GM19351 (cell line): ENCODE data around the gene BANF1.
A peak's percentile ranks its signal among the peaks of the same experiment; 100 is the strongest.

Experiments used
- ATAC-seq: cut with Tn5 transposase; IDR thresholded peaks from one replicate; pipeline ENCODE4 v1.9.1; 2021; ENCODE audit warnings: mild to moderate bottlenecking, moderate library complexity; ENCODE audit not compliant: unreplicated experiment

BANF1 gene

DNA sequence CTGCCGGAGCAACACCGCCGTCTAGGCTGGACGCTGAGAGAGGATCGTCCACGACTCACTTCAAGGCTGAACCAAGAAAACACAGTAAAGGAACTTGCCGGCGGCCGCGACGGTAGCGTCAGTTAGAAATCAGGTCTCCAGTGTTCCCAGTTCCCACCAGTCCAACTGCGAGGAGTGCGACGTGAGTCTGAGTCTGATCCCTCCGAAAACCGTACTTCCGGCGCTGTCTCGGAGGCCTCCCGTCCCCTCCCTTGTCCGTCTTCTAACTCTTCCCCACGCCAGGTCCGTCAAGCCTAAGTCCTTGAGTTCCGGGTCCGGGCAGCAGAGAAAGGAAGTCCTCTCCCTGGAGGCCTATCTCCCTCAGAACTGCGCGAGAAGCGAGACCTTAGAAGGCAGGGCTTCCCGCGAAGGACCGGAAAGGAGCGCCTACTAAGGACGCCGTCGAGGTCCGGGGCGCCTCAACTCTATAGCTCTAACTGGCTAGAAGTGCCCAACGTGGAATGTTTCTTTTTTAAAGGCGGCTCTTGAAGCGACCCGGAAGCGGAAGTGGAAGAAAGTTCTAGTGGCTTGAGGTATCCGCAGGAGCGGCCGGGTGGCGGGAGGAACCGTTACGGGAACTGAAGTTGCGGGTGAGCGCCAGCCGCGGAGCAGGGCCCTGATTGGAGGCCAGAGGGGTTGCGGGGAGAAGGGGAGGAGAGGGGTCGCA is at the start of gene BANF1, which contains the start of gene EIF1AD:
Gene BANF1, plus strand, starts transcription at position 562 of the 706 bp plus-strand sequence. CDS start 748 bp downstream, outside the sequence.
Gene EIF1AD, minus strand, starts transcription at position 216 of the 706 bp plus-strand sequence. CDS start 1,768 bp downstream, outside the sequence.
- peak; percentile 73 for ATAC-seq

DNA sequence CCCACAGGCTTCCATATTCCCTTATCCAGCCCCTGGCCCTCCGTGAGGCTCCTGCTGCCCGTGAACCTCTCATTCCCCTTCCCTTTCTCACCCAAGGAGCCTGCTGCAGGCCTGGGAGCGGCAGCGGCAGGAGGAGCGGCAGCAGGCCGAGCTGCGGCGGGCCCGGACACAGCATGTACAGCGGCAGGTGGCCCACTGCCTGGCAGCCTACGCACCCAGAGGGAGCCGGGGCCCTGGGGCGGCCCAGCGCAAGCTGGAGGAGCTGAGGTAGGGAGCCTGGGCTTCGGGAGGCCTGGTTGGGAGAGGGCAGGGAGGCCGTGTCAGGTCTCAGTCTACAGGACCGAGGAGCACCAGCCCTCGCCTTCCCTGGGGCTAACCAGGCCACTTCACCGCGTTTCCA is 48.8 kb upstream of the BANF1 start:
- no peak for ATAC-seq

- ATAC-seq: no peak
Measured at GRCh38 chr11:65954771-65955170, 47.5 kb upstream of the BANF1 start.

- no peak for ATAC-seq
Measured at GRCh38 chr11:65958291-65958690, 44.0 kb upstream of the BANF1 start.

DNA sequence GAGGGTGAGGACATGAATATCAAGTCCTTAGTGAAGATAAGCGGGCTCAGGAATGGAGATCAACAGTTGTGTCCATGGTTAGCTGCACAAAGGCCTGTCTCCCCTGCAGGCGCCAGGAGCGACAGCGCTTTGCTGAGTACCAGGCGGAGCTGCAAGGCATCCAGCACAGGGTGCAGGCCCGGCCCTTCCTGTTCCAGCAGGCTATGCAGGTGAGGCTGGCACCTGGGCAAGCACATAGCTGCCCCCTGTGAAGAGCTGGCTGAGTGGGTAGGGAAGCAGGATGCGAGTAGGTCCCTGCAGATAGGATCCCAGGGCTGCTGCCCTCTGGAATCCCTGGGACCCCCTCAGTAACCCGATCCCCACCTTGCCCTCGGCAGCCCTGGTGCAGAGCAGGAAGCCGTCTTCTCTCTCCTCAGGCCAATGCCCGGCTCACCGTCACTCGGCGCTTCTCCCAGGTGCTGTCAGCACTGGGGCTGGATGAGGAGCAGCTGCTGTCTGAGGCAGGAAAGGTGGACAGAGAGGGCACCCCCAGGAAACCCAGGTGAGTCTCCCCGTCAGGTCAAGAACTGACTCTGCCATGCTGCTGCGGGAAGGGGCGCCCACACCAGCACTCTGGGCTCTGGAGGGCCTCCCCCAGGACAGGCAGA is 43.4 kb upstream of the BANF1 start:
- ATAC-seq: no peak

DNA sequence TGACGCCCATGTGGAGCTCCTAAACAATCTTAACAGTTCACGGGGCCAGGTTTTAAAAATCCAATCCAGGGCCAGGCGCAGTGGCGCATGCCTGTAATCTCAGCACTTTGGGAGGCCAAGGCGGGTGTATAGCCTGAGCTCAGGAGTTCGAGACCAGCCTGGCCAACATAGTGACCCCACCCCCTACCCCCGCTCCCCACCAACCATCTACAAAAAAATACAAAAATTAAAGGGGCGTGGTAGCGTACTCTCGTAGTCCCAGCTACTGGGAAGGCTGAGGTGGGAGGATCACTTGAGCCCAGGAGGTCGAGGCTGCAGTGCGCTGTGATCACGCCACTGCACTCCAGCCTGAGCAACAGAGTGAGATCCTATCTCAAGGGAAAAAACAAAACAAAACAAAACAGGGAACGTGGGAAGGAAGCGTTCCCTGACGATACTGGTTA is 41.5 kb upstream of the BANF1 start:
- ATAC-seq: no peak

- ATAC-seq: peak; percentile 87
Measured at GRCh38 chr11:65961267-65962140, 40.8 kb upstream of the BANF1 start, which contains the start of gene SART1. Gene SART1 (plus strand): TSS chr11:65961734. CDS start chr11:65961781, 47 bp downstream.

GRCh38 chr11:65962141-65962564 is 40.1 kb upstream of the BANF1 start:
- no peak for ATAC-seq

DNA sequence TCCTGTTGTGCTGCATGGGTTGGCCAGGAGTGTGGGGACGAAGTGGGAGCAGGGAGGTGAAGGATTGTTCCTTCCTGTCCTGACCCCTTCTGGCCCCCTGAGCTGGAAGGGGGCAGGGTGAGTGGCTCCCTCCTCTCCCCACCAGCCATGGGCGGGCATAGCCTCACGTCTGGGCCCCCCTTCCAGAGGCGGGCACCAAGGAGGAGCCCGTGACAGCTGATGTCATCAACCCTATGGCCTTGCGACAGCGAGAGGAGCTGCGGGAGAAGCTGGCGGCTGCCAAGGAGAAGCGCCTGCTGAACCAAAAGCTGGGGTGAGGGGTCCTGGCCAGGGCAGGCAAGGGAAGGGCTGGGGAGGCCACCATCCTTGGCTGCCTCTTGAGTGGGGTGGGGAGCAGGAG is 37.4 kb upstream of the BANF1 start:
- ATAC-seq: no peak

DNA sequence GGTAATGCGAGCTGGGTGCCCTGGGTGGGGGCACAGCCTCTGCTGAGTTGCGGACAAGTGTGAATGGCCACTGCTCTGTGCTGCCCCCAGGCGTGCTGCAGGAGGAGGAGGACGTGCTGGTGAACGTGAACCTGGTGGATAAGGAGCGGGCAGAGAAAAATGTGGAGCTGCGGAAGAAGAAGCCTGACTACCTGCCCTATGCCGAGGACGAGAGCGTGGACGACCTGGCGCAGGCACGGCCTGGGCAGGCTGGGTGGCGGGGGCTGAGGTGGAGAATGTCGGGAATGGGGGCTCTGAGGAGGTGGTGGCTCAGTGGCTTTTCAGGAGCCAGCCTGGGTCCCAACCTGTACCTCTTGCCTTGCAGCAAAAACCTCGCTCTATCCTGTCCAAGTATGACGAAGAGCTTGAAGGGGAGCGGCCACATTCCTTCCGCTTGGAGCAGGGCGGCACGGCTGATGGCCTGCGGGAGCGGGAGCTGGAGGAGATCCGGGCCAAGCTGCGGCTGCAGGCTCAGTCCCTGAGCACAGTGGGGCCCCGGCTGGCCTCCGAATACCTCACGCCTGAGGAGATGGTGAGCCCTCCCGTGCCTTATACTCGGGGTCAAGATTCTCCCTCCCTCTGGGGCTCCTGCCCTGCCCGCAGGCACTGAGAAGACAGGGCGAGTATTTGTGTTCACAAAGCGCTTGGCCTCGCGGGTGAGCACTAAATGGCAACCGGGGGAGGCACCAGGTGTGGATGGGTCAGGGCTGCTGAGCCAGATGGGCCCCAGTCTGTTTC is 36.1 kb upstream of the BANF1 start:
- no peak for ATAC-seq

GRCh38 chr11:65967329-65967934 is 34.9 kb upstream of the BANF1 start:
- no peak for ATAC-seq

GRCh38 chr11:65968600-65969482 is 33.5 kb upstream of the BANF1 start:
- ATAC-seq: no peak

- no peak for ATAC-seq
Measured at GRCh38 chr11:65972116-65972515, 30.2 kb upstream of the BANF1 start.

- no peak for ATAC-seq
Measured at GRCh38 chr11:65973439-65974110, 28.7 kb upstream of the BANF1 start.

DNA sequence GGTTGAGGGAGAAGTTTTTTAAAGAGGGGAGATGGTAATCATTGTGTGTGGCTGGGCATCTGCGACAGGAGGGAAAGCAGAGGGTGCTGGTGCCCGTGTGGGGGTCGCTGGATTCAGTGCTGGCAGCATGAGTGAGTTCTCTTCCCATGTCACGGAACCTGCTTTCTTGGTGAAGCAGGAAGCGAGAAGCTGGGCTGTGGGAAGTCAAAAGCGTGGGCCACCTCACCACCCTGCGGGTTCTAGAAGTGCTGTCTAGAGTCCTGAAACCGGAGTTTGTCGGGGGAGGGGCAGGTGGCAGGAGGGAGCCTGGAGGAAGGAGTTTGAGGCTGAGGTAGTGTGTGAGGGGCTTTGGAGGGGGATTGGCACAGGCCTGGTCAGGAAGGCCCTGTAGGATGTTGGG is 26.5 kb upstream of the BANF1 start:
- no peak for ATAC-seq

GRCh38 chr11:65976216-65977176 is 25.8 kb upstream of the BANF1 start:
- no peak for ATAC-seq

DNA sequence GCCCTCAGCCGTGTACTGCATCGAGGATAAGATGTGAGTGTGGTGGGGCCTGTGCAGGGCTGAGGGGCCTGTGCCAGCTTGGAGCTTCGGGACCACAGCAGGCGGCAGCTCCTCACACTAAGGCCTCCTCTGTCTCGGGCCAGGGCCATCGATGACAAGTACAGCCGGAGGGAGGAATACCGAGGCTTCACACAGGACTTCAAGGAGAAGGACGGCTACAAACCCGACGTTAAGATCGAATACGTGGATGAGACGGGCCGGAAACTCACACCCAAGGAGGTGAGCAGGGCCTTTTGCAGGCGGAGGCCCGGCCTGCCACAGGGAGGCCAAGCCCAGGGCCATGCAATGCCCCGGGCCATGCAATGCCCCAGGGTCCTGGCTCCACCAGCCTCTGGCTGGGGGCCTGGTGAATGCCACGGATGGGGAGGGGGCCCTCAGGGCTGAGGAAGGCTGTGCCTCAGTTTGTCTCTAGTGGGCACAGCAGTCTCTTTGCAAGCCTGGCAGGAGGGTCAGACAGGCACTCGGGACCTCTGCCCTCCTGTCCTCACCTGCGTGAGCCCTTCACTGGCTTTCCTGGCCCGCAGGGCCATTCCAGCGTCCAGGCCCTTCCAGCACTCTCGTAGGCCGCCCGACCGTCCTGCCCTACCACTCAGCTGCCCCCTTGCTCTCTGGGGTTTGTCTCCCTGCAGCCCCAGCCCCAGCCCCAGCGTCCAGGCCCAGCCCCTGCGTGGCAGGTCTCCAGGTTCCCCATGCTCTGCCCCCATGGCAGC is 24.5 kb upstream of the BANF1 start:
- no peak for ATAC-seq
